H4 (cell line): ENCODE data around the gene CFI. TPM values are rescaled to one million over a fixed set of nuclear protein-coding genes. Genes with fewer than 3 reads are reported as not detected.
A peak's percentile ranks its signal among the peaks of the same experiment; 100 is the strongest.

Experiments
- DNase-seq: peaks from one replicate; pipeline ENCODE4 v3.0.0-alpha.2; 2015; ENCODE audit warnings: low spot score
- total RNA-seq: library from RNA; depleted of rRNA; stranded (reverse); fragments of >200 nt; shearing (Covaris generic); gene quantifications from 2 replicates; pipeline ENCODE4 v1.2.3, GENCODE V29; 2014

Gene CFI
- total RNA-seq, 1 experiment from 2014 or later = 206 TPM

GRCh38 chr4:109730619-109731545 lies 70.9 kb downstream of the CFI start:
- DNase-seq = no peak

- DNase-seq = peak; percentile 57
These were observed 71.8 kb downstream of the CFI start, which contains the start of gene PLA2G12A for GRCh38 chr4:109729718-109730618. TSS of gene PLA2G12A (minus strand) at chr4:109730070. CDS start at chr4:109729809, 261 bp downstream.

GRCh38 chr4:109729117-109729717 lies 72.6 kb downstream of the CFI start:
- DNase-seq = peak; percentile 8

GRCh38 chr4:109728385-109728784 lies 73.4 kb downstream of the CFI start:
- DNase-seq = no peak

- no peak for DNase-seq
These were observed 78.7 kb downstream of the CFI start for GRCh38 chr4:109723110-109723509.

- no peak for DNase-seq
These were observed 79.4 kb downstream of the CFI start for GRCh38 chr4:109722357-109722756.

GRCh38 chr4:109721033-109721432 lies 80.8 kb downstream of the CFI start:
- no peak for DNase-seq

- DNase-seq = no peak
These were observed 82.2 kb downstream of the CFI start for GRCh38 chr4:109719604-109720003.

- no peak for DNase-seq
These were observed 83.0 kb downstream of the CFI start for GRCh38 chr4:109718759-109719158.

GRCh38 chr4:109713500-109713899 lies 88.3 kb downstream of the CFI start:
- no peak for DNase-seq

- DNase-seq = no peak
These were observed 92.8 kb downstream of the CFI start for GRCh38 chr4:109708990-109709389.

- no peak for DNase-seq
These were observed 93.4 kb downstream of the CFI start for GRCh38 chr4:109708435-109708834.

GRCh38 chr4:109703664-109704361 lies 98.0 kb downstream of the CFI start:
- DNase-seq = no peak

- DNase-seq = peak; percentile 43
These were observed 98.7 kb downstream of the CFI start, which contains the start of gene CASP6 for GRCh38 chr4:109702950-109703663. TSS of gene CASP6 (minus strand) at chr4:109703445. CDS start at chr4:109703395, 50 bp downstream.

- no peak for DNase-seq
These were observed 100.0 kb downstream of the CFI start for GRCh38 chr4:109701566-109702410.

GRCh38 chr4:109699553-109700225 lies 102.1 kb downstream of the CFI start:
- DNase-seq = no peak

- DNase-seq = no peak
These were observed 103.1 kb downstream of the CFI start for GRCh38 chr4:109698656-109699055.

GRCh38 chr4:109691411-109691920 lies 110.3 kb downstream of the CFI start:
- no peak for DNase-seq
